PC-3 (cell line): ENCODE data around the gene SRCAP.

Source experiments
- EZH2 ChIP-seq: fragments of 300-600 bp; sonication (generic); IDR thresholded peaks from one replicate; pipeline ENCODE4 v1.6.1; 2017; ENCODE audit warnings: antibody characterized with exemption, mild to moderate bottlenecking, low read length; ENCODE audit not compliant: unreplicated experiment
- EZH2phosphoT487 ChIP-seq: fragments of 300-600 bp; sonication (generic); IDR thresholded peaks from 2 replicates; pipeline ENCODE4 v1.6.1; 2018; ENCODE audit warnings: mild to moderate bottlenecking, antibody characterized with exemption, low read length, borderline replicate concordance
- TF ChIP-seq, protein P1 (sequence below): fragments of 300-600 bp; sonication (generic); conservative IDR thresholded peaks from 2 replicates; pipeline ENCODE4 v1.5.1; 2017; ENCODE audit warnings: antibody characterized with exemption, low read depth, mild to moderate bottlenecking, low read length

DNA sequence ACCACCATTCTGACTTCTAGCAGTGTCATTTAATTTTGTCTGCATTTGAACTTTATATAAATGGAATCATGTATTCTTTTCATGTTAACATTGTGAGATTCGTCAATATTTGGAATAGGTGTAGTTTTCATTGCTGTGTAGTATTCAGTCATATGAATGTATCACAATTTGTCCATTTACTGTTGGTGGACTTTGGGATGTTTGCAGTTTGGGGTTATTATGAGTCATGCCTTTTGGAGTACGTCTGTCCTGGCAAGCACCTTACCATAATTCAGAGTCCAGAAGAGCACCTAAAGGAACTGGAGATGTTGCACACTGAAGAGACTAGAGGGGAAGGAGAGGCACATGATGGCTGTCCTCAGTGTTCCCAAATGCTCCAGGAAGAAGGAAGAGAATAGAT lies 46.1 kb downstream of the SRCAP start:
- TF ChIP-seq, protein P1, sequence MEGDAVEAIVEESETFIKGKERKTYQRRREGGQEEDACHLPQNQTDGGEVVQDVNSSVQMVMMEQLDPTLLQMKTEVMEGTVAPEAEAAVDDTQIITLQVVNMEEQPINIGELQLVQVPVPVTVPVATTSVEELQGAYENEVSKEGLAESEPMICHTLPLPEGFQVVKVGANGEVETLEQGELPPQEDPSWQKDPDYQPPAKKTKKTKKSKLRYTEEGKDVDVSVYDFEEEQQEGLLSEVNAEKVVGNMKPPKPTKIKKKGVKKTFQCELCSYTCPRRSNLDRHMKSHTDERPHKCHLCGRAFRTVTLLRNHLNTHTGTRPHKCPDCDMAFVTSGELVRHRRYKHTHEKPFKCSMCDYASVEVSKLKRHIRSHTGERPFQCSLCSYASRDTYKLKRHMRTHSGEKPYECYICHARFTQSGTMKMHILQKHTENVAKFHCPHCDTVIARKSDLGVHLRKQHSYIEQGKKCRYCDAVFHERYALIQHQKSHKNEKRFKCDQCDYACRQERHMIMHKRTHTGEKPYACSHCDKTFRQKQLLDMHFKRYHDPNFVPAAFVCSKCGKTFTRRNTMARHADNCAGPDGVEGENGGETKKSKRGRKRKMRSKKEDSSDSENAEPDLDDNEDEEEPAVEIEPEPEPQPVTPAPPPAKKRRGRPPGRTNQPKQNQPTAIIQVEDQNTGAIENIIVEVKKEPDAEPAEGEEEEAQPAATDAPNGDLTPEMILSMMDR = no peak
- TF ChIP-seq EZH2 = no peak
- TF ChIP-seq EZH2phosphoT487 = no peak
